Stimulated activated CD8-positive, alpha-beta memory T cell treated with anti-CD3 and anti-CD28 coated beads, Interleukin-15, amount 100 ng/mL, for 48 hours (primary cell): Measurements from ENCODE around the gene CDK11A.
"Not testable (repeated sequence)": the region's sequence is repeated elsewhere in the genome, so short reads cannot be mapped to it uniquely, and the experiment has no call there.

Experiments used
- DNase-seq, 2 donors: peaks; one replicate each; pipeline ENCODE4 v3.0.0-alpha.2; 2020; ENCODE audit warnings: low read depth in 2 of 2

Gene CDK11A

DNA sequence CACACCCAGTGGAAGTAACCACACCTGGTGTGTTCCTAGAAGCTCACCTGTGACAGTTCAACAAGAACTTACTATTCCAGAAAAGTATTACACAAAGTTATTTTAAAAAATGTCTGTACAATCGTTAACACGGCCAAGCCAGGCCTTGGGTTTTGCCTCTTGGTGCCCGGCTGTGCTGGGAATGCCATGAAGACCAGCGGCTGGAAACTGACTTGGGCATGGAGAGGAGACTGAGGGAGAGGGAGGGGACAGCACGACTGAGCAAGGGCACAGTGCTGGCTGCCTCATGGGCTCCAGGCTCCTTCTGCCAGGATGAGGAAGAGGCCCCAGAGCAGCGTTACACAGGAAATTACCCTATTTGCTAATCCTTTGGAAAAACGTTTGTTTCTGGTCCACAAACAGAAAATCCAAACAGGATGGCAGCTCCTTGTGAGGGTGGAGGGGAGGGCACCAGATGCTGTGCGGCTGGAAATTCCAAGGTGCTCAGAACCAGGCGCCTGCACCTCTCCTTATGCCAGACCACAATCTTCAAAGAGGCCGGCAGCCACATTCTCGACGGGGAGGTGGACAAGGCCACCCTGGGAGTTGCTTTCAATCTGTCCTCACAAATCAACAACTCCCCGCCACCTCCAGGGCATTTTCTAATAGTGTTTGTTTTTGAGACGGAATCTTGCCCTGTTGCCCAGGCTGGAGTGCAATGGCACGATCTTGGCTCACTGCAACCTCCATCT lies 61.2 kb downstream of the CDK11A start:
- not testable (repeated sequence) for DNase-seq

DNA sequence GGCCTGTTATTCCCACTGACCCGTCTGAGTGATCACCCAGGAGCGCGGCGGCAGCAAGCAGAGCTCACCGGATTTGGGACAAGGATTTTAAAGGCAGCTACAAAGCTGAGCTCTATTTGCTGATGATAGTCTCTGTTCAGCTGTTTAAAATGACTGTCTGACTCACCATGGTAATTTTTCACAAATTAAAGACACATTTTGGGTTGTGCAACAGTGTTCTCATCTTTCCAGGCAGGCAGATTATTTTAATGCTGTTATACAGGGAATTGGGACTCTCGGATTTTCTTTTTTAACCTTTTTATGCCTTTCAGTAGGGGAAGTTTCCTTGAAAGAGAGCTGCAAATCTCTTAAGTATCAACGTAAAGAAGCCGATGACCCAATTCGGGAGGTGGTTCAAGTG lies 61.8 kb downstream of the CDK11A start:
- not testable (repeated sequence) for DNase-seq

DNA sequence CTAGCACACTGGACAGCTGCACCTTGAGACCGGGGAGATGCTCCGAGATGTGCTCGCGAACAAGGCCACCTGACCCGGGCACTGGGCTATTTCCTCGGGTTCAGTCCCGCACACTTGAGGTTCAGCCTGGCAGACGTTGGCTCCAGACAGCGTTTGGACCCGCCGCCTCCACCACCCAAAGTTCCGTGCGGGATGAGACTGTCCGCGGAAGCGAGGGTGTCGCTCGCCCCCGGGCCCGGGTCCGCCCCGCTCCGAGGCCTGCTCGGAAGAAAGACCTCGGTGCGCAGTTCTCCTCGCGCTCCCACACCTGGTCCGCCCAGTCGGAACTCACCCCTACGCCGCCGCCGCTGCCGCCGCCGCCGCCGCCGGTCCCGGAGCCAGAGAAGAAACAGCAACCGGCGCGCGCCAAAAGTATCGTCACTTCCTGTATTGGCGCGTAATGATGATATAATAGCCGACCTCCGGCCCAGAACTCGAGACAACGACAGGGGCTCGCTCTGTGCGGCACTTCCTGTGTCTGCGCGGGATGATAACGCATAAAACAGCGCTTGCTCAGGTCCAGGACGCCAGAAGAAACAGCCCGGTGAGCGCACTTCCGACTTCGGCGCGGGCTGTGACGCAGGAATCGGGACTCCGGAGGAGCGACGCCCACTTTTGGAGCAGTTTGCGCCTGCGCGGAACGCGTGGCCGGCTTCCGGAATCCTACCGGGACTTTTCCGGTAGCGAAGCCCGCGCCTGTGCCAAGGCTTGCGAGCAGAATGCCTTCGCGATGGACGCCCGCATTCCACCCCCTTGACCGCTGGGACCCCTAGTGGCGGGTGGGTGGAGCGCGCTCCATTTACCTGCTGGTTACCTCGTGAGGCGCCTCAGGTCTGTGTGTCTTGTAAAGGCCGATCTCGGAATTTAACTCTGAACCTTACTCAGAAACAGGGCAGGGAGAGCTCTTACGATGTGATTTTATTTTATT lies 65.3 kb downstream of the CDK11A start, which contains the start of gene CDK11B:
CDK11B (minus strand) TSS at position 422 of the 967 bp plus-strand sequence. CDS start 1,519 bp downstream, outside the sequence.
- DNase-seq, result peak; percentile 95 to 99
